NCI-H2227 (cell line): ENCODE data around the gene CDHR3.
"Not testable (repeated sequence)": the region's sequence is repeated elsewhere in the genome, so short reads cannot be mapped to it uniquely, and the experiment has no call there.

ENCODE experiments used
- DNase-seq: peaks from one replicate; lab custom pipeline; 2025; ENCODE audit not compliant: unreplicated experiment; lab: John Stamatoyannopoulos, UW

The CDHR3 gene

DNA sequence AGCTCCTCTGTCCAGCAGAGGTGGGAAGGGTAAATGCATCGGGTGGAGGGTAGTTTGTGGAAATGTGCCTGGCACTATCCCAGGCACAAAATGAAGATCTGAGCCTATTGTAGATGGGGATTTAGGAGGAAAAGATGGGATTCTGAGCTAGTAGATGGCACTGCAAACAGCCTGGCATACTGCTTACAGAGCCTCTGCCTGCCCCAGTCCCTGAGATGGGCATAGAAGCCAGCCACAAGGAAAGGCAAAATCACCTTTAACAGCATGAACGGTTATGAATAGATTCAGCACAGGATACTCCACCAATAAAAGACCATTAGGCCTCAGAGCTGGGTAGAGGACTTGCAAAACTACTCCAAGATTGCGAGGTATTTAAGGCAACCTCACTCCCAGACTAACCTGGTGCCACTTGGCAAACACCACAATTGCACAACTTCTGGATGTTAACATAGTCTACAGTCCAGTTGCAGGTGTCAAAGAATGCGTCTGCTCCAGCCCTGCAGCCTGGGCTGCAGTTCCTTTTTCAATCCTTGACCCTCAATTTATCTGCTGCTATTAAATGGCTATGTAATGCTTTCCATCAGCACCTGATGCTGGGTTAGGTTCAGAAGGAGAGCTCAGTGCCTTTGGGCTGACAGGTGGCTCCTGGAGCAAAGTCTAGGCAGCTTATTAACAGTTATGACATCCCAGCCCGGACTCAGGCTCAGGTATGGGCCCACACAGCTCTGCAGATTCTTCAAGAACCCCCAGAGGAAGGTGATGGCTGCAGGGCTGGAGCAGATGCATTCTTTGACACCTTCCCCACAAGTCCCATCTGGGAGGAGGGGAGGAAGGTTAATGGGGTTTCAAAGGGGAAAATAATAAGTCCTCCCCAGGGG is 34.0 kb downstream of the CDHR3 start:
- DNase-seq, result no peak

DNA sequence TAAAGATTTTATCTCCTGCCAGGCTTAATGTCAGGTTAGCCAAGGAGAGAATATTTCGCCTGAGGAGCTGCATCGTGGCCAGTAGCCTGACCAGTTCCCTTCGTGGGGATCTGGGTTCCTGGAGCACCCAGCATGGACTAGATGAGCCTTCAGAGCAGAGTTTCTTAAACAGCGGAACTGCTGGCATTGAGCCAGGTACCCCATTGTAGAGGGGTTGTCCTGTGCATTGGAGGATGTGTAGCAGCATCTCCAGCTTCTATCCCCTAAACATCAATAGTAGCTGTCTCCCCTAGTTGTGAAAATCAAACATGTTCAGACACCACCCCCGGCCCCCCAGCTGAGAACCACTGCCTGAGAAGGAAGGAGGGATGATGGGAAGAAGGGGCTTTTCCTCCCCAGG is 36.2 kb downstream of the CDHR3 start:
- no peak for DNase-seq

DNA sequence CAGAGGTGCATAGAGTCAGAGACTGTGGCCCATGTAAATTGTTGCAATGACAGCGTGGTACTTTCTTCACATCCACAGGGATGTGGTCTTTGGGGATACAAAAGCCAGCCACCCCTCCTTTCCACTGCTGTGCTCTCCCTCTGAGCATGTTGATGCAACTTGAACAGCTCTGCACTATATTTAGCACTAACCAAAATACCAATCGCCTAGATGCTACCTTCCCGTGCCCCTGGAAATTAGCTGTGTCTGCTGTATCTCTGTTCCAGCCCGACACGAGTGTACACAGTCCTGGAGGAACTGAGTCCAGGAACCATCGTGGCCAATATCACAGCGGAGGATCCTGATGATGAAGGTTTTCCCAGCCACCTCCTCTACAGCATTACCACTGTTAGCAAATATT is 38.1 kb downstream of the CDHR3 start:
- DNase-seq, result no peak

DNA sequence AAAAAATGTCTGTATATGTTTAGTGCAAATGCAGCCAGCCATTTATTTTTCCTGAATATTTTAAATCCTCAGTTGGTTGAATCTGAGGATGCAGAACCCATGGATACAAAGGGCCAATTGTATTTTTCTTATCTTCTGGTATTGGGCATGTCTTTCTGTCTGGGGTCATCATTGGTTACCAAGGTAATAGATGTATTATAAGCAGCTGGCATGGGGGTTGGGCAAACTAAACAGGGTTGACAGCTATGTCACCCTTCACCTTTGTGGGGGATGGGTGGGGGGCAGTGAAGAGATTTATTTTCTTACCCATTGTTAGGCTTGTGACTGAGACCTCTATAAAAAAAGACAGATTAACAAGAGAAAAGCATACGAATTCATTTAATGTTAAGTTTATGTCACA is 38.8 kb downstream of the CDHR3 start:
- peak; percentile 25 for DNase-seq

DNA sequence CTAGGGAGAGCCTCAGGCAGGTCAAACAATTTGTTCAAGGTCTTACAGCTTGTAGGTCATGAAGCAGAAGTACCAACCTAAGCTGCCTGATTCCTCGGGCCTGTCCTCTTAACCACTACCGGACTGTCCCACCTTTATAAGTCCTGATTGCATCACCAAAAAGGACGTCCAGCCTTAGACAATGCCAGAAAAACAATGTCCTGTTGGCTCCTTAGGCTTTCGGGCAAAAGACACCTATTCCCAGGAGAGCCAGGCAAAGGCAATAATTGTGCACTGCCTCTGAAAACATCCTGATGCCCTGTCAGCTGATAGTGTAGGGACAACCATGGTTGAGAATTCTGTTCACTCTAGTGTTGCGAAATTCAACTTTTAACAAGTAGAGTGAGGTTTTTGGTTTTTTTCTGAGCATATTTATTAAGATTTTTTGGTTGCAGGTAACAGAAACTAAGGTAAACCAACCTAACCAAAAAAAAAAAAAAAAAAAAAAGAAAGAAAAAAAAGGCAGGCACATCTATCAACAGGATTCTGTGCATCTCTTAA is 40.5 kb downstream of the CDHR3 start:
- DNase-seq, result no peak

DNA sequence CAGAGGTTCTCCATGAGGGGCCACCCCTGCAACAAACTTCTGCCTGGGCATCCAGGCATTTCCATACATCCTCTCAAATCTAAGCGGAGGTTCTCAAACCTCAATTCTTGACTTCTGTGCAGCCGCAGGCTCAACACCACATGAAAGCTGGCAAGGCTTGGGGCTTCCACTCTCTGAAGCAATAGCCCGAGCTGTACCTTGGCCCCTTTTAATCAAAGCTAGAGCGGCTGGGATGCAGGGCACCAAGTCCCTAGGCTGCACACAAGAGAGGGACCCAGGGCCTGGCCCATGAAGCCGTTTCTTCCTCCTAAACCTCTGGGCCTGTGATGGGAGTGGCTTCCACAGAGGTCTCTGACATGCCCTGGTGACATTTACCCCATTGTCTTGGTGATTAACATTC is 43.8 kb downstream of the CDHR3 start:
- no peak for DNase-seq

DNA sequence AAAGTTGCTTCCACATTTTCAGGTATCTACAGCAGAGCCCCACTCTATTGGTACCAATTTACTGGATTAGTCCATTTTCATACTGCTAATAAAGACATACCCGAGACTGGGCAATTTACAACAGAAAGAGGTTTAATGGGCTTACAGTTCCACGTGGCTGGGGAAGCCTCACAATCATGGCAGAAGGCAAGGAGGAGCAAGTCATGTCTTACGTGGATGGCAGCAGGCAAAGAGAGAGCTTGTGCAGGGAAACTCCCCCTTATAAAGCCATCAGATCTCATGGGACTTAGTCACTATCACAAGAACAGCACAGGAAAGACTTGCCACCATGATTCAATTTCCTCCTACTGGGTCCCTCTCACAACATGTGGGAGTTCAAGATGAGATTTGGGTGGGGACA is 44.7 kb downstream of the CDHR3 start:
- not testable (repeated sequence) for DNase-seq

DNA sequence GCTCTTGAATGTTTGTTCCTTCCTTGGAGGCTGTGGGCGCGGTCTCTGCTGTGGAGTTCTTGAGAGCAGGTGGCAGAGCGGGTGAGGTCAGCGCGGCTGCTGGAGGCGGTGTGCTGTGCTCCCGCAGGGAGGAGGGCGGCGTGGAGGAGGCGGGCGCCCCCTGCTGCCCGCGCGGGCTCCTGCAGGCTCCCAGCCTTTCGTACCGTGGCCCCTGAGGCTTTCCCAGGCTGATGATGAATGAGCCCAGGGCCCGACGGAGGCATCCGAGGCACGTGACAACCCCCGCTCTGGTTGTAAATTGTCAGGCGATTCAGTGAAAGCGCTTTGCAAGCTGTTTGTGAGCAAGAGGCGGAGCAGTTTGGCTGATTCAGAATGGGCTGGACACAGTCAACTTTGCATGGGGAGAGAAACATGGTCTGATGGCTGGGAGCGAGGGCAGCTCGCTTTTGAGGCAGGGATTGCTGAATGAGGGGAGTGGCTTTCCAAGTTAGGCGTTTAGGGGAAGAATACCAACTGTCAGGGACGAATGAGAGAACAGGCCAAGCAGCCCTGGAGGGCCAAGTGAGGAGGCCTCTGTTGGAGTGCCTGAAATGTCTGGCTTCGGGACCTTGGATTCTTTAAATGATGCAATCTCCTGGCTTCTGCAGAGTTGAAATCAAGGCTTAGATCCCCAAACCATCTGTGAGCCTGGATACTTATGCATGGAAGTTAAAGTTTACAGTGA is 46.6 kb downstream of the CDHR3 start:
- no peak for DNase-seq

DNA sequence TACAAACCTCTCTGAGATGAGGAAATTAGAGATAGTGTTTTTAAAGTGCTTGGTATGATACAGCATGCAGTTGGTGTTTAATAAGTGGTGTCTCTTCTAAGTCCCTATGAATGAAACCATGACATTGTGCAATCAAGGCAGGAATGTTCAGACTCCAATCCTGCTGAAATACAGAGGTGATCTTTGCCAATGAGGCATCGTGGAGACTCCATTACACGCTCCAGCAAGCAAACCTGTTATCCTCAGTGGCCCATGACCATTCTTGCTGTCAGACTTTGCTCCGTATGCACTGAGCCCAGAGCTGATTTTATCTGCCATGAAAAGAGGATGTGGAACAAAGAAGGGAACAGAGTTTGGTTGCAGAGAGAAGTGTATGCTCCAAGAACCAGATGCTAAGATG is 47.3 kb downstream of the CDHR3 start:
- no peak for DNase-seq

DNA sequence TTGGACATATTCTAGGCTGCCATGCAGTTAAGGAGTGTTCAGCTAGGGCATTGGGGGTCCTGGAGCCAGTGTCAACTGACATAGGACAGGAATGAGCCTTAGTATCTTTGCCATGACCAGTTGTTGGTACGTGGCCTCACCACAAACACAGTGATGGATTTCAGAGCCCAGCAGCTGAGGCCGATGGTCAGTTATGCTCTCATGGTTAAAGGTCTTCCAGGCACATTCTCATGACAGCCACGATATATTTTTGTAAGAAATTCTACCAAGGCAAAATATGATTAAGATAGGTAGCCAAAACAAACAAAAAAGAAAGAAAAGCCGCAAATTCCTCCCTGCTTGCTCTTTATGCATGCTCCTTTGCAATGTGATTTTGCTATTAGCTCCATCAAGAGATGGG is 47.8 kb downstream of the CDHR3 start:
- DNase-seq, result no peak

DNA sequence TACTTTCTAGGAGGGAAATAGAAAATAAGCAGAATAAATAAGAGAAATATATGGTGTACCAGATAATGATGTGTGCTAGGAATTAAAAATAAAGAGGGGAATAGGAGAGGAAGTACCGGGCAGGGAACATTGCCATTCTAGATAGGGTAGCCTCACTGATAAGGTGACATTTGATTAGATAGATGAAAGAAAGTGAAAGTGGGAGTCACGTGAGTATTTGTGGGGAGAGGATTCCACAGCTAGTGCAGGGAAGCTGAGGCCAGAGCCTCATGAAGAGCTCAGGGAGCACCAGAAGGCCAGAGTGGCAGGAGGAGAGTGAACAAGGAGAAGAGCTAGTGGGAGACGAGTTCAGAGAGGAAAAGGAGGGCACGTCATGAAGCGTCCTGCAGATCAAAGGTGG is 49.1 kb downstream of the CDHR3 start:
- no peak for DNase-seq

DNA sequence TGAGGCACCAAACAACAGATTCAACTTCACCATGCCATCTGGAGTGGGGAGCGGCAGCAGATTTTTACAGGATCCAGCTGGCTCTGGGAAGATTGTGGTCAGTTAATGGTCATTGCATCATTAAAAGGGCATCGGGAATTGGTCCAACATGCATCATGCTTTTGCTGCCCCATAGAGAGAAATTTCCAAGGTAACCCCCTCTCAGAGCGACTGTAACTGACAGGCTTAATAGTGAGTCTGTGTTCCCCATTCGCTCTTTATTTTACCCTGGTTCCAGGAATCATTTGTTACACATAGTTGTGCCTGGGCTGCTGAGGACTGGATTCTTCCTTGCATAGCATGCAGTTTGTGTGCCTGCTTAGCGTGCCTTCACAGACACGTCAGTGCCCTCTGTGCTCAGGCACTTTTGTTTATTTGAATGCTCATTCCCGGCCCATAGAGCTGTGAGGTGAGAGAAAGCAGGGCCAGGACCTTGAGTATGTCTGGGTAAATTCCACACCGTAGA is 49.9 kb downstream of the CDHR3 start:
- no peak for DNase-seq

DNA sequence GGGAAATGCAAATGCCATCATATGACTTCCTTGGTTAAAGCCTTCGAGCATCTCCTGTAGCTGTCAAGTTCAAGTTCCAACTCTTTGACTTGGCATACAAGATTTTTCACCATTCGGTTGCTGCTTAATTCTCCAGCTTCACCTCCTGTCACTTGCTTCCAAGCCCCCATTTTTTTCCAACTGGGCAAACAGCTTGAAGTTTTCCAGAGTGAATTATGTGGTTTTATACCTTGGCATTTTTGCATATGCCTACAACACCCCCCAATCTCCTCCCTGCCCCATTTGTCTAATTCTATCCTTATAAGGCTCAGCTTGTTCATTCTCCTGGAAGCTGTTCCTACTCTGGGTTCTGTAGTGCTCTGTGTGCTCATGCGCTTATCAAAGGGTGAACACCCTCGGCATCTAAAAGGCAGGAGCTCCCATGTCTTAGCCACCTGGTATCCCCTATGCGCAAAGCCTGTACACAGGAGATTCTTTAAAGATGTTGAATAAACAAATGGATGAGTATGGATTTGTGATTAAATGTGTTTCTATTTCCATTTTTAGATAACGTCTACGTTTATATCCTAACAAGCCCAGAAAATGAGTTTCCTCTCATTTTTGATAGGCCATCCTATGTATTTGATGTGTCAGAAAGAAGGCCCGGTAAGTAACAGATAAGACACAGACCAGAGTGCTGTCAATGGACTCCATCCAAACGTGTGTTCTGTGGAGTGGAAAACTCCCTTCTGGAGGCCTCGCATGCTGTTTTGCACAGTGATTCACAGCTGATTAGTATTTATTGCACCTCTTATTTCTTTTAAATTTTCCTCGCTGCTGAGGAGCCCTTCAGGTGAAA is 52.5 kb downstream of the CDHR3 start:
- no peak for DNase-seq

DNA sequence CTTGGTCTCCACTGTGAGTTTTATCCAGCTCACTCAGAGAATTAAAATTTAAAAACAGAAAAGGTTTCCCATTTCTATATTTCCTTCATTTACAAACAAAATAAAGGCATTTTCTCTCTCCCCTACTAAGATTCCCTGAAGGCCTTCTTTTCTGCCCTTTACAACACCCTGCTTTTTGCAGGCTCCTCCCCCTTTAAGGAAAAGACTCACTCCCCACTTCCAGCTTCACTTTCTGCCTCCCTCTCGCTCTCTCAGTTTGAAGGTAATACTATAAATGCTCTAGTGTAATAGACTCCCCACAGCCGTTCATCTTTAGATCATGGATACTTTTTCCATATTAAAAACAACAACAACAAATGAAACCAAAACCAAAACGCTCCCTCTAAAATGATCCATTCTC is 53.3 kb downstream of the CDHR3 start:
- no peak for DNase-seq

DNA sequence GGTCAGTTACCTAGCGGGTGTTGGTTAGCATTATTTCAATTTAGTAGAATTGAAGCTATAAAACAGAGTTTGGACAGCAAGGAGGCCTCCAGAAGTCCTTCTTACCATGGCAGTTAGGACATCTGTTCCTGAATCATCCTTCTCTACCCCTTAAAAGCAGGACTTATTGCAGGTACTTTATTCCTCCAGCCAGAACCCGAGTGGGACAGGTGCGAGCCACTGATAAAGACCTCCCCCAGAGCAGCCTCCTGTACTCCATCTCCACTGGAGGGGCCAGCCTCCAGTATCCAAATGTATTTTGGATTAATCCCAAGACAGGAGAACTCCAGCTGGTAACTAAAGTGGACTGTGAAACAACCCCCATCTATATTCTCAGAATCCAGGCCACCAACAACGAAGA is 54.6 kb downstream of the CDHR3 start:
- DNase-seq, result no peak

DNA sequence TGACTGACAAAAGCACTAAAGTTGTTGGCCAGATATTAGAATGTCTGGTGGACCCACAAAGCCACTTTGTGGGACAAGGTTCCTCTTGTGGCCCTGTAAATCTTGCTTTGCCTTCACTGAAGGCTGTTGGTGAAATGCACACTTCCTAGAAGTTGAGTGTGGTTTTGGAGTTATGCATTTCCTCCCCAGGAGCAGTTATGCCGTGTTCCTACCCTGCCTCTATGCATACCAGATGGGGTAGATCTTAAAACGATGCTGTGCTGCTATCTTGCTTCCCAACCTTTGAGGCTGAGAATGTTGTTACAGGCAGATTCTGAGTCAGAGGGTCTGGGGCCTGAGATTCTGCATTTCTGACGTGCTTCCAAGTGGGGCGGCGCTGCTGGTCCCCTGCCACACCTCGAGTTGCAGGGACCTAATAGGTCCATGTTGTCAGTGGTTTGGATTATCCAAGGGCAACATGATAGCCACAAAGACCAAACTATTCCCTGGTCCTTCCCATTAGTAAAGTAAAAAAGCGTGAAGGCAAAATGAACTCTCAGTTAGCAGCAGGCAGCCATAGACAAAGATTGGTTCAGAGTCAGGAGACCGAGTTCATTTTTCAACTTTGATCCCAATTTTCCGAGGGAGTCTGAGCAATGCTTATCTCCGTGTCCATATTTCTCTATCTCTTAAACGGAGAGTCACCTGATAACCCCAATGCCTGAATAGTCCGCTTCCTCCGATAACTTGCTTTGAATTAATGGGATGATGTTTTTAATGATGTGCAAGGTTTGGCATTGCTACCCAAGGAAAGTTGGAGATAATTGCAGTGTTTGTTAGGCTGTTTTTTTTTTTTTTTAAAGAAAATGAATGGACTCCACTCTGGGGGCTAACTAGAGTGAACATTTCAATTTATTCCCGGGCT is 55.8 kb downstream of the CDHR3 start:
- no peak for DNase-seq

DNA sequence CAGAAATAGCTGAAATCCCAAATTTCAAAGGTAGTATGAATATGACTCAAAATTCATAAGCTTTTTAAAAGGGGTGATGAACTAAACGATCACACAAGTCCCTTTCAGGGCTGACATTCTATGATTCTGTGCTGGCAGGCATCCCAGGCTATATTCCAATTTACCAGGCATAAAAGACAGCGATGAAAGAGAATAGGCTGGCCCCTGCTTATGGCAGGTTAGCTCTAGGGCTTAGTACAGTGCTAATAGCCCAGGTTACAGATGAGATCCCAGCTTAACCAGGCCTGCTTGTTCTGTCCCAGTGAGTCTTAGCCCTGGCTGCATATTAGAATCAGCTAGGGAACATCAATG is 56.4 kb downstream of the CDHR3 start:
- DNase-seq, result no peak

DNA sequence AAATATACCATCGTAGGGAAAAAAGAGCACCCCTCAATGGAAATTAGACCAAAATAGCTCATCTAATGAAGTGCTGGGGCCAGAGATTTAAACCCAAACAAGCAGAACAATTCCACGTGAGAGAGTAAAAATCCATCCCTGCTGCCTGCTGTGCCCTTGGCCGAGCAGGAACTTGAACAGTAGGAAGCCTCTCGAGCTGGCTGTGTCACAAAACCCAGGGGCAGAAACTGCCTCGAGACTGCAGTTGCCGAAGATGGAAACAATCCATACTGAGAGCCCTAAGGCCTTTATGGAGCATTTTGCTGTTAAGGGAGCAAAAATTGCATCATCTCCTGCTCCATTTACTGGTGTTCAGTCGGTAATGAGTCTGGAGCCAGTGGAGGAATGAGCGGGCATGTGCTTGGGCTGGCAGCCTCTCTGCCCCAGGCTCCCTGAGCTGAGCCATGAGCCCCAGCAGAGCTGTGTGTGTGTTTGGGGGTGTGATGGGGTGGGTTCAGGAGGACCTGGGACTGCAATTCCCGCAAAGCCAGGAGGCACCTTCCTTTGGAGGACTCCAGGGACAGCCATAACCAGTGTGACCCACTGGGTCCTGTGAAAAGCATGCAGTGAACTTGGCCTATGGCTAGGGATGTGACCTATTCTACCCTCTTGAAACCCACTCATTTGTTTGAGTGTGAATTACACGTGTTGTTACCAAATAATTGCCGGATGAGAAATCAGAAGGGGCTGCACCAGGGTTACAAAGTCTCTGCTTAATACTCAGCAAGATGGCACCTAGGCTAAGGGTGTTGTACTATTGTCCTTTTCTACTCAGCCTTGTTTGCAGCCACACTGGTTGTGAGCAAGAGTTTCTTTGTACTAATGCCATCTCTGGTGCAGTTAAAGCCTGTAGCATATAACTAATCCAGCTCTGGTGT is 58.3 kb downstream of the CDHR3 start:
- peak; percentile 84 for DNase-seq

DNA sequence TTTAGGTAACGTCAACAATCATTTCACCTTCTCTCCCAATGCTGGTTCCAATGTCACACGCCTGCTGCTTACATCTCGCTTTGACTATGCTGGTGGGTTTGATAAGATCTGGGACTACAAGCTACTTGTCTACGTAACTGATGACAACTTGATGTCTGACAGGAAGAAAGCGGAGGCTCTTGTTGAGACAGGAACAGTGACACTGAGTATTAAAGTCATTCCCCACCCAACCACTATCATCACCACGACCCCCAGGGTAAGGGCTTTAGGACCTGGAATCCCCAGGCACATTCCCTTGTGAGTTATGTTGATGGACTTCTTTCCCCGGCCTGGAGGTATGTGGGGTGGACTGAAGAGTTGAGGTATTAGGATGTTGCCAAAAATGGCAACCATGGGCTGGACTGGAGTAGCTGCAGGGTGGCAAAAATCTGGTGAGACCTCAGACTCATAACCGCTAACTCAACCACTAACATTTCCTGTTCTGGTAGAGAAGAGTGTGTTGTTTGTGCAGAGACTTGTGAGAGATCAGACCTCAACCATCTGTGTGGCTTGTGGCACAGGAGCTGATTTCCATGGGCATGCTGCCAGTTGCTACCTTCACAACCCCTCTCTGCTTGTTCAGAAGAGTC is 59.2 kb downstream of the CDHR3 start:
- no peak for DNase-seq
